ENCODE data around the gene MYO7A.

Gene MYO7A

GRCh38 chr11:77202941-77203900 is 75.2 kb downstream of the MYO7A start:
- DNase-seq: no peak

GRCh38 chr11:77203901-77204753 is 76.1 kb downstream of the MYO7A start:
- DNase-seq: no peak

- DNase-seq: no peak
Observed at GRCh38 chr11:77204754-77205466, 76.9 kb downstream of the MYO7A start.

- no peak for DNase-seq
Observed at GRCh38 chr11:77205467-77206263, 77.6 kb downstream of the MYO7A start.

- DNase-seq: no peak
Observed at GRCh38 chr11:77206264-77207018, 78.4 kb downstream of the MYO7A start.

GRCh38 chr11:77207019-77207485 is 79.0 kb downstream of the MYO7A start:
- DNase-seq: no peak

- DNase-seq: no peak
Observed at GRCh38 chr11:77207618-77208313, 79.7 kb downstream of the MYO7A start.

- DNase-seq: no peak
Observed at GRCh38 chr11:77208535-77208934, 80.5 kb downstream of the MYO7A start.

- DNase-seq: no peak
Observed at GRCh38 chr11:77209663-77210062, 81.6 kb downstream of the MYO7A start.

- no peak for DNase-seq
Observed at GRCh38 chr11:77211040-77211451, 83.0 kb downstream of the MYO7A start.

- DNase-seq: no peak
Observed at GRCh38 chr11:77211594-77212251, 83.7 kb downstream of the MYO7A start.

GRCh38 chr11:77212314-77213007 is 84.4 kb downstream of the MYO7A start:
- no peak for DNase-seq

GRCh38 chr11:77213029-77213579 is 85.1 kb downstream of the MYO7A start:
- no peak for DNase-seq

- DNase-seq: no peak
Observed at GRCh38 chr11:77213589-77214428, 85.8 kb downstream of the MYO7A start.

- no peak for DNase-seq
Observed at GRCh38 chr11:77214557-77214956, 86.5 kb downstream of the MYO7A start.

GRCh38 chr11:77215106-77215505 is 87.1 kb downstream of the MYO7A start:
- no peak for DNase-seq

GRCh38 chr11:77217156-77217555 is 89.1 kb downstream of the MYO7A start:
- no peak for DNase-seq

GRCh38 chr11:77223797-77224196 is 95.8 kb downstream of the MYO7A start:
- no peak for DNase-seq
